ENCODE measurements around the gene CREB3. TPM values are rescaled to one million over a fixed set of nuclear protein-coding genes. Genes with fewer than 3 reads are reported as not detected.

Gene CREB3
- polyA plus RNA-seq, 4 donors = 22.3 to 31.2 (median 27.7) TPM

- no peak overlapping the region for H3K27ac ChIP-seq (ENCODE audit: low read depth in 1 of 3, low read length in 2 of 3)
- no peaks in the 10 kb centered on the region for H3K9me3 ChIP-seq (ENCODE audit: control insufficient read depth in 2 of 2, insufficient read depth in 1 of 2, low read depth in 1 of 2, low read length in 1 of 2)
- no peak for FAIRE-seq
- no peaks in the 10 kb centered on the region for H3K27me3 ChIP-seq (ENCODE audit: control insufficient read depth in 3 of 3, insufficient read depth in 3 of 3, low read length in 3 of 3)
- H3K4me3 ChIP-seq (ENCODE audit: low read depth in 1 of 3, low read length in 3 of 3) = no peak overlapping the region
- WGBS, 3 donors = 92 to 93% (median 92%) methylated on average over 5 of the region's 5 CpGs
- H3K36me3 ChIP-seq (ENCODE audit: control insufficient read depth in 3 of 3, insufficient read depth in 2 of 3, low read depth in 1 of 3, low read length in 3 of 3) = peaks cover 4 to 46% (median 13%) of the 10 kb centered on the region in 3 donors
- peaks cover 0 to 15% (median 1%) of the 10 kb centered on the region in 3 donors for H3K4me1 ChIP-seq (ENCODE audit: control insufficient read depth in 3 of 3, insufficient read depth in 2 of 3, low read depth in 1 of 3, low read length in 2 of 3)
- DNase-seq = no peak
Measured at GRCh38 chr9:35753466-35753865, 21.0 kb downstream of the CREB3 start.

- FAIRE-seq (no peak), DNase-seq (no peak)
- Histone ChIP-seq H3K27ac (ENCODE audit: low read depth in 1 of 3, low read length in 2 of 3) (no peak within 1 kb of the TSS), H3K9me3 (ENCODE audit: control insufficient read depth in 2 of 2, insufficient read depth in 1 of 2, low read depth in 1 of 2, low read length in 1 of 2) (no peaks in the 10 kb centered on the region), H3K4me1 (ENCODE audit: control insufficient read depth in 3 of 3, insufficient read depth in 2 of 3, low read depth in 1 of 3, low read length in 2 of 3) (peaks cover 0 to 23% (median 3%) of the 10 kb centered on the region in 3 donors), H3K36me3 (ENCODE audit: control insufficient read depth in 3 of 3, insufficient read depth in 2 of 3, low read depth in 1 of 3, low read length in 3 of 3) (peaks cover 4 to 43% (median 13%) of the 10 kb centered on the region in 3 donors), H3K4me3 (ENCODE audit: low read depth in 1 of 3, low read length in 3 of 3) (no peak within 1 kb of the TSS), H3K27me3 (ENCODE audit: control insufficient read depth in 3 of 3, insufficient read depth in 3 of 3, low read length in 3 of 3) (no peaks in the 10 kb centered on the region)
- WGBS, 3 donors = 53 to 61% (median 56%) methylated on average over 3 of the region's 3 CpGs
Measured at GRCh38 chr9:35754264-35754663, 21.8 kb downstream of the CREB3 start, which contains the start of gene MSMP. Gene MSMP, minus strand, starts transcription at chr9:35754276. Its CDS starts 147 bp downstream, at chr9:35754129.

GRCh38 chr9:35755071-35755470 lies 22.6 kb downstream of the CREB3 start:
- WGBS, 3 donors = 71 to 91% (median 77%) methylated on average over 4 of the region's 4 CpGs
- no peak for FAIRE-seq
- H3K36me3 ChIP-seq (ENCODE audit: control insufficient read depth in 3 of 3, insufficient read depth in 2 of 3, low read depth in 1 of 3, low read length in 3 of 3) = peaks cover 4 to 43% (median 13%) of the 10 kb centered on the region in 3 donors

GRCh38 chr9:35756275-35757225 lies 24.1 kb downstream of the CREB3 start:
- FAIRE-seq = no peak
- 8 to 14% (median 8%) methylated on average over 25 to 48 of the region's 48 CpGs for WGBS, 3 donors

More at GRCh38 chr9:35755071-35755470, 22.6 kb downstream of the CREB3 start:
- no peaks in the 10 kb centered on the region for H3K27me3 ChIP-seq (ENCODE audit: control insufficient read depth in 3 of 3, insufficient read depth in 3 of 3, low read length in 3 of 3)
- no peak overlapping the region for H3K27ac ChIP-seq (ENCODE audit: low read depth in 1 of 3, low read length in 2 of 3)
- peaks cover 0 to 21% (median 3%) of the 10 kb centered on the region in 3 donors for H3K4me1 ChIP-seq (ENCODE audit: control insufficient read depth in 3 of 3, insufficient read depth in 2 of 3, low read depth in 1 of 3, low read length in 2 of 3)
- DNase-seq = no peak
- no peaks in the 10 kb centered on the region for H3K9me3 ChIP-seq (ENCODE audit: control insufficient read depth in 2 of 2, insufficient read depth in 1 of 2, low read depth in 1 of 2, low read length in 1 of 2)
- no peak overlapping the region for H3K4me3 ChIP-seq (ENCODE audit: low read depth in 1 of 3, low read length in 3 of 3)

GRCh38 chr9:35757226-35757891 lies 24.9 kb downstream of the CREB3 start:
- no peak for FAIRE-seq
- 0 to 2% (median 2%) methylated on average over 20 of the region's 20 CpGs for WGBS, 3 donors

More at GRCh38 chr9:35756275-35757225, 24.1 kb downstream of the CREB3 start:
- Histone ChIP-seq H3K9me3 (ENCODE audit: control insufficient read depth in 2 of 2, insufficient read depth in 1 of 2, low read depth in 1 of 2, low read length in 1 of 2) (no peaks in the 10 kb centered on the region), H3K36me3 (ENCODE audit: control insufficient read depth in 3 of 3, insufficient read depth in 2 of 3, low read depth in 1 of 3, low read length in 3 of 3) (peaks cover 4 to 35% (median 13%) of the 10 kb centered on the region in 3 donors), H3K27ac (ENCODE audit: low read depth in 1 of 3, low read length in 2 of 3) (peak overlapping the region; percentile 86 to 99 (median 95)), H3K4me1 (ENCODE audit: control insufficient read depth in 3 of 3, insufficient read depth in 2 of 3, low read depth in 1 of 3, low read length in 2 of 3) (peaks cover 0 to 24% (median 3%) of the 10 kb centered on the region in 3 donors), H3K4me3 (ENCODE audit: low read depth in 1 of 3, low read length in 3 of 3) (peak overlapping the region; percentile 71 to 89 (median 74)), H3K27me3 (ENCODE audit: control insufficient read depth in 3 of 3, insufficient read depth in 3 of 3, low read length in 3 of 3) (no peaks in the 10 kb centered on the region)
- DNase-seq = peak; percentile 82 to 91

GRCh38 chr9:35757892-35758275 lies 25.4 kb downstream of the CREB3 start:
- Histone ChIP-seq H3K4me3 (ENCODE audit: low read depth in 1 of 3, low read length in 3 of 3) (peak overlapping the region in 2 of 3 donors; percentile 74 to 89), H3K4me1 (ENCODE audit: control insufficient read depth in 3 of 3, insufficient read depth in 2 of 3, low read depth in 1 of 3, low read length in 2 of 3) (peaks cover 0 to 24% (median 3%) of the 10 kb centered on the region in 3 donors), H3K27ac (ENCODE audit: low read depth in 1 of 3, low read length in 2 of 3) (peak overlapping the region in 1 of 3 donors; percentile 99), H3K36me3 (ENCODE audit: control insufficient read depth in 3 of 3, insufficient read depth in 2 of 3, low read depth in 1 of 3, low read length in 3 of 3) (peaks cover 4 to 25% (median 7%) of the 10 kb centered on the region in 3 donors), H3K9me3 (ENCODE audit: control insufficient read depth in 2 of 2, insufficient read depth in 1 of 2, low read depth in 1 of 2, low read length in 1 of 2) (no peaks in the 10 kb centered on the region), H3K27me3 (ENCODE audit: control insufficient read depth in 3 of 3, insufficient read depth in 3 of 3, low read length in 3 of 3) (no peaks in the 10 kb centered on the region)
- FAIRE-seq (no peak), DNase-seq (no peak)

More at GRCh38 chr9:35757226-35757891, 24.9 kb downstream of the CREB3 start:
- DNase-seq = peak; percentile 67 to 90
- no peaks in the 10 kb centered on the region for H3K27me3 ChIP-seq (ENCODE audit: control insufficient read depth in 3 of 3, insufficient read depth in 3 of 3, low read length in 3 of 3)
- H3K36me3 ChIP-seq (ENCODE audit: control insufficient read depth in 3 of 3, insufficient read depth in 2 of 3, low read depth in 1 of 3, low read length in 3 of 3) = peaks cover 4 to 30% (median 11%) of the 10 kb centered on the region in 3 donors
- peak overlapping the region; percentile 71 to 89 (median 74) for H3K4me3 ChIP-seq (ENCODE audit: low read depth in 1 of 3, low read length in 3 of 3)
- H3K9me3 ChIP-seq (ENCODE audit: control insufficient read depth in 2 of 2, insufficient read depth in 1 of 2, low read depth in 1 of 2, low read length in 1 of 2) = no peaks in the 10 kb centered on the region
- peak overlapping the region; percentile 86 to 99 (median 95) for H3K27ac ChIP-seq (ENCODE audit: low read depth in 1 of 3, low read length in 2 of 3)
- H3K4me1 ChIP-seq (ENCODE audit: control insufficient read depth in 3 of 3, insufficient read depth in 2 of 3, low read depth in 1 of 3, low read length in 2 of 3) = peaks cover 0 to 24% (median 3%) of the 10 kb centered on the region in 3 donors

GRCh38 chr9:35758475-35759050 lies 26.1 kb downstream of the CREB3 start:
- Histone ChIP-seq H3K27ac (ENCODE audit: low read depth in 1 of 3, low read length in 2 of 3) (peak overlapping the region in 1 of 3 donors; percentile 99), H3K36me3 (ENCODE audit: control insufficient read depth in 3 of 3, insufficient read depth in 2 of 3, low read depth in 1 of 3, low read length in 3 of 3) (peaks cover 0 to 19% (median 2%) of the 10 kb centered on the region in 3 donors), H3K4me3 (ENCODE audit: low read depth in 1 of 3, low read length in 3 of 3) (no peak overlapping the region), H3K9me3 (ENCODE audit: control insufficient read depth in 2 of 2, insufficient read depth in 1 of 2, low read depth in 1 of 2, low read length in 1 of 2) (no peaks in the 10 kb centered on the region), H3K27me3 (ENCODE audit: control insufficient read depth in 3 of 3, insufficient read depth in 3 of 3, low read length in 3 of 3) (no peaks in the 10 kb centered on the region), H3K4me1 (ENCODE audit: control insufficient read depth in 3 of 3, insufficient read depth in 2 of 3, low read depth in 1 of 3, low read length in 2 of 3) (peaks cover 0 to 24% (median 3%) of the 10 kb centered on the region in 3 donors)
- WGBS, 3 donors = 35 to 43% (median 35%) methylated on average over 3 of the region's 3 CpGs
- FAIRE-seq (no peak), DNase-seq (no peak)

GRCh38 chr9:35759795-35760194 lies 27.3 kb downstream of the CREB3 start:
- Histone ChIP-seq H3K9me3 (ENCODE audit: control insufficient read depth in 2 of 2, insufficient read depth in 1 of 2, low read depth in 1 of 2, low read length in 1 of 2) (no peaks in the 10 kb centered on the region), H3K4me1 (ENCODE audit: control insufficient read depth in 3 of 3, insufficient read depth in 2 of 3, low read depth in 1 of 3, low read length in 2 of 3) (peaks cover 0 to 24% (median 3%) of the 10 kb centered on the region in 3 donors), H3K36me3 (ENCODE audit: control insufficient read depth in 3 of 3, insufficient read depth in 2 of 3, low read depth in 1 of 3, low read length in 3 of 3) (peaks cover 0 to 8% (median 0%) of the 10 kb centered on the region in 3 donors), H3K27me3 (ENCODE audit: control insufficient read depth in 3 of 3, insufficient read depth in 3 of 3, low read length in 3 of 3) (no peaks in the 10 kb centered on the region), H3K4me3 (ENCODE audit: low read depth in 1 of 3, low read length in 3 of 3) (no peak overlapping the region), H3K27ac (ENCODE audit: low read depth in 1 of 3, low read length in 2 of 3) (no peak overlapping the region)
- 94 to 98% (median 94%) methylated on average over 4 of the region's 4 CpGs for WGBS, 3 donors
- FAIRE-seq = no peak
- no peak for DNase-seq
